LNCaP clone FGC (cell line): ENCODE data around the gene IFNAR1.

Source experiments
- DNase-seq: peaks from one replicate; pipeline ENCODE4 v3.0.0-alpha.2; 2011; ENCODE audit warnings: low read depth
- H3K4me3 ChIP-seq: 2 replicates; pipeline ENCODE4 v1.5.1; 2011; ENCODE audit warnings: mild to moderate bottlenecking, low read depth, low read length, control low read depth
- TF ChIP-seq, protein P1 (sequence below): IDR thresholded peaks from 2 replicates; pipeline ENCODE4 v1.5.1; 2012; ENCODE audit warnings: mild to moderate bottlenecking; ENCODE audit not compliant: control insufficient read depth, insufficient read depth; ENCODE audit errors: extremely low read depth

IFNAR1 gene

GRCh38 chr21:33395891-33396331, 71.1 kb downstream of the IFNAR1 start:
- TF ChIP-seq, protein P1, sequence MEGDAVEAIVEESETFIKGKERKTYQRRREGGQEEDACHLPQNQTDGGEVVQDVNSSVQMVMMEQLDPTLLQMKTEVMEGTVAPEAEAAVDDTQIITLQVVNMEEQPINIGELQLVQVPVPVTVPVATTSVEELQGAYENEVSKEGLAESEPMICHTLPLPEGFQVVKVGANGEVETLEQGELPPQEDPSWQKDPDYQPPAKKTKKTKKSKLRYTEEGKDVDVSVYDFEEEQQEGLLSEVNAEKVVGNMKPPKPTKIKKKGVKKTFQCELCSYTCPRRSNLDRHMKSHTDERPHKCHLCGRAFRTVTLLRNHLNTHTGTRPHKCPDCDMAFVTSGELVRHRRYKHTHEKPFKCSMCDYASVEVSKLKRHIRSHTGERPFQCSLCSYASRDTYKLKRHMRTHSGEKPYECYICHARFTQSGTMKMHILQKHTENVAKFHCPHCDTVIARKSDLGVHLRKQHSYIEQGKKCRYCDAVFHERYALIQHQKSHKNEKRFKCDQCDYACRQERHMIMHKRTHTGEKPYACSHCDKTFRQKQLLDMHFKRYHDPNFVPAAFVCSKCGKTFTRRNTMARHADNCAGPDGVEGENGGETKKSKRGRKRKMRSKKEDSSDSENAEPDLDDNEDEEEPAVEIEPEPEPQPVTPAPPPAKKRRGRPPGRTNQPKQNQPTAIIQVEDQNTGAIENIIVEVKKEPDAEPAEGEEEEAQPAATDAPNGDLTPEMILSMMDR: no peak
- no peak overlapping the region for H3K4me3 ChIP-seq
- DNase-seq: no peak

DNA sequence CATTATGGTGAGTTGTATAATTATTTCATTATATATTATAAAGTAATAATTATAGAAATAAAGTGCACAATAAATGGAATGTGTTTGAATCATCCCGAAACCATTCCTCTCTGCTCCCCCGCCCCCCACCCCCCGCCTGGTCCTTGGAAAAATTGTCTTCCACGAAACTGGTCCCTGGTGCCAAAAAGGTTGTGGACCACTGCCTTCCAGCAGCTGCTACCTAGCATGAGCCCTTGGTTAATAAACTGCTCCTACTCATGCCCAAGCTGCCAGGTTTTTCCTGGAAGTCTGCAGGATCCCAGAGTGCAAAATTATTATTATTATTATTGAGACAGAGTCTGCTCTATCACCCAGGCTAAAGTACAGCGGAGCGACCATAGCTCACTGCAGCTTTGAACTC, 71.7 kb downstream of the IFNAR1 start:
- no peak for DNase-seq
- no peak overlapping the region for H3K4me3 ChIP-seq
- TF ChIP-seq, protein P1: no peak

DNA sequence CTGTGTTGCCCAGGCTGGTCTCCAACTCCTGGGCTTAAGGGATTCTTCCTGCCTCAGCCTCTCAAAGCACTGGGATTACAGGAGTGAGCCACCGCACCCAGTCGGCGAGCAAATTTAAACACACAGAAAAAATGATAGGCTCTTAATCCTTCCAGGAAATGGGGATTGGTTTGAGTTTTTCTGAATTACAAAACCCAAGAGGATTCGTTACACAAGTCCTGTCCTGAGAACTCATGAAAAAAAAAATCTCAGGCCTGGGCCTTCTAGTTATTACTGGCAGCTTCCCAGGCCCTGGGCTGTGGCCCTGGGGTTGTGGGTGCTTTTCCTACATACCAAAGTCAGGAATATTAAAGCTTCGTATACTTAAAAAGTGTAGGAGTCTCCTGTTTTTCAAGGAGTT, 72.2 kb downstream of the IFNAR1 start:
- TF ChIP-seq, protein P1: no peak
- no peak for DNase-seq
- no peak overlapping the region for H3K4me3 ChIP-seq

GRCh38 chr21:33397717-33398116, 72.9 kb downstream of the IFNAR1 start:
- H3K4me3 ChIP-seq: no peak overlapping the region
- TF ChIP-seq, protein P1: no peak
- no peak for DNase-seq

- DNase-seq: no peak
- no peak overlapping the region for H3K4me3 ChIP-seq
- TF ChIP-seq, protein P1: no peak
These were observed 73.6 kb downstream of the IFNAR1 start for GRCh38 chr21:33398361-33398760.

DNA sequence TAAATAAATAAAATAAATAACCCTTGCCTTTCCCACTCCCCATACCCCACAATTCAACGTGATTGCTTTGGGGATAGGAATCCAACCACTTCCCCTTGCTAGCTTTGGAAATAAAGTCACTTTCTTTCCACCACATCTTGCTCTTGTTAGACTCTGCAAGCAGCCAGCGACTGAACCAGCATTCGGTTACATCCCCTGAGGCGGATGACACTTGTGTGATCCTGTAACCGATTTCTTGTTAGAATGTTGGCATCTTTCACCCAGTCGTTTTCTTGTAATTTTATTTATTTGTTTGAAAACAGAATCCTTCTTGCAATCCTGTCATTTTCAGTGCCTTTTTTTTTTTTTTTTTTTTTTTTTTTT, 76.8 kb downstream of the IFNAR1 start:
- no peak for DNase-seq
- TF ChIP-seq, protein P1: no peak
- H3K4me3 ChIP-seq: no peak overlapping the region
